Endothelial cell of umbilical vein (primary cell): ENCODE results near the gene DIP2C. TPM values are rescaled to one million over a fixed set of nuclear protein-coding genes. Genes with fewer than 3 reads are reported as not detected.

Source experiments
- BruUV-seq: library from RNA; stranded (reverse); fragments of 400-500 nt; replicated peaks from 2 replicates; lab custom pipeline; 2021; lab: Mats Ljungman, UMichigan
- CTCF ChIA-PET: fragments of 300-600, 350-600 bp; sonication (Branson Sonifier 250); formaldehyde crosslinking; loops from one replicate; lab custom pipeline; 2021; ENCODE audit warnings: antibody characterized with exemption, inconsistent platforms; lab: Charles Lee
- POLR2A ChIA-PET: fragments of 300-600, 350-600 bp; sonication (Branson Sonifier 250); formaldehyde crosslinking; loops from one replicate; lab custom pipeline; 2021; ENCODE audit warnings: antibody characterized with exemption, inconsistent platforms; lab: Charles Lee
- DNase-seq: peaks from one replicate; pipeline ENCODE4 v3.0.0-alpha.2; 2011; ENCODE audit warnings: low read depth, low spot score
- FAIRE-seq: peaks from 2 replicates; lab custom pipeline; 2011; peaks lifted over from hg19 to GRCh38; lab: Jason Lieb, UNC
- H2AFZ ChIP-seq: 2 replicates; pipeline ENCODE4 v1.6.0; 2012; ENCODE audit warnings: low read depth, low read length, control low read depth, inconsistent platforms
- H3K27ac ChIP-seq: 2 replicates; pipeline ENCODE4 v1.5.1; 2011; ENCODE audit warnings: low read depth, mild to moderate bottlenecking, control low read depth, low read length, moderate library complexity; ENCODE audit not compliant: insufficient read depth
- H3K27me3 ChIP-seq, 2 experiments: 2 replicates each; pipeline versions ENCODE4 v1.6.0 to v1.6.1; 2011; ENCODE audit warnings: low read length in 2 of 2, mixed read lengths in 1 of 2; ENCODE audit not compliant: control insufficient read depth in 2 of 2, insufficient read depth in 2 of 2
- H3K36me3 ChIP-seq, 2 experiments: 2 replicates in 1 of 2; 3 replicates in 1 of 2; pipeline ENCODE4 v1.5.1; 2011; ENCODE audit warnings: low read length in 2 of 2, mild to moderate bottlenecking in 1 of 2, moderate library complexity in 1 of 2; ENCODE audit not compliant: control insufficient read depth in 2 of 2, insufficient read depth in 2 of 2; ENCODE audit errors: extremely low read depth in 1 of 2
- H3K4me1 ChIP-seq: 3 replicates; pipeline ENCODE4 v1.5.1; 2011; ENCODE audit warnings: mild to moderate bottlenecking, low read length; ENCODE audit not compliant: control insufficient read depth, insufficient read depth; ENCODE audit errors: extremely low read depth
- H3K4me2 ChIP-seq: 2 replicates; pipeline ENCODE4 v1.6.1; 2011; ENCODE audit warnings: low read length, control low read depth, mixed read lengths; ENCODE audit not compliant: insufficient read depth
- H3K4me3 ChIP-seq, 3 experiments: fragments of 200-600 bp in 1 of 3; sonication (generic), shearing (Covaris generic) in 1 of 3; replicated peaks in 1 of 3; 2 replicates each; pipeline ENCODE4 v1.5.1; 2011 to 2016; ENCODE audit warnings: control low read depth in 3 of 3, low read length in 3 of 3, mild to moderate bottlenecking in 2 of 3, inconsistent platforms in 1 of 3, low read depth in 1 of 3, moderate library complexity in 1 of 3; ENCODE audit not compliant: insufficient read depth in 1 of 3
- H3K79me2 ChIP-seq: 2 replicates; pipeline ENCODE4 v1.6.0; 2012; ENCODE audit warnings: low read length, inconsistent platforms; ENCODE audit not compliant: control insufficient read depth, insufficient read depth
- H3K9ac ChIP-seq: replicated peaks from 2 replicates; pipeline ENCODE3; 2011; ENCODE audit warnings: low read length, control low read depth; ENCODE audit not compliant: insufficient read depth; ENCODE audit errors: extremely low read depth
- H3K9me1 ChIP-seq: replicated peaks from 3 replicates; pipeline ENCODE4 v1.6.0; 2011; ENCODE audit warnings: mild to moderate bottlenecking, low read length; ENCODE audit not compliant: control insufficient read depth, insufficient read depth; ENCODE audit errors: extremely low read depth
- H3K9me3 ChIP-seq: replicated peaks from 2 replicates; pipeline ENCODE4 v1.5.1; 2012; ENCODE audit warnings: low read length, inconsistent platforms; ENCODE audit not compliant: control insufficient read depth, insufficient read depth
- H4K20me1 ChIP-seq: replicated peaks from 2 replicates; pipeline ENCODE3; 2011; ENCODE audit warnings: mild to moderate bottlenecking, low read length; ENCODE audit not compliant: control insufficient read depth, insufficient read depth; ENCODE audit errors: extremely low read depth
- EZH2 ChIP-seq: IDR thresholded peaks from 2 replicates; pipeline ENCODE4 v1.6.1; 2012; ENCODE audit warnings: borderline replicate concordance, low read depth, mild to moderate bottlenecking, moderate library complexity, low read length, inconsistent platforms; ENCODE audit not compliant: severe bottlenecking
- FOS ChIP-seq: IDR thresholded peaks from 2 replicates; pipeline ENCODE4 v1.6.1; 2011; ENCODE audit warnings: mild to moderate bottlenecking, low read length, moderate library complexity, borderline replicate concordance; ENCODE audit not compliant: insufficient read depth
- GATA2 ChIP-seq: IDR thresholded peaks from 2 replicates; pipeline ENCODE4 v1.7.0; 2011; ENCODE audit warnings: low read depth, mild to moderate bottlenecking, moderate library complexity, mixed read lengths, low read length; ENCODE audit not compliant: insufficient read length, insufficient read depth
- JUN ChIP-seq: IDR thresholded peaks from 2 replicates; pipeline ENCODE4 v1.6.1; 2011; ENCODE audit warnings: borderline replicate concordance, low read depth; ENCODE audit not compliant: insufficient read length, insufficient read depth
- MYC ChIP-seq: IDR thresholded peaks from one replicate; pipeline ENCODE4 v1.6.1; 2011; ENCODE audit warnings: mild to moderate bottlenecking, low read depth, low read length
- POLR2A ChIP-seq: IDR thresholded peaks from 2 replicates; pipeline ENCODE4 v1.6.1; 2012; ENCODE audit warnings: low read depth, mild to moderate bottlenecking, control low read depth, low read length
- POLR2AphosphoS5 ChIP-seq: IDR thresholded peaks from 2 replicates; pipeline ENCODE4 v1.6.1; 2012; ENCODE audit warnings: low read depth, mild to moderate bottlenecking, control low read depth, low read length, moderate library complexity; ENCODE audit not compliant: insufficient read depth
- dilution Hi-C: fragments of 300-500 bp; cut with MboI; formaldehyde crosslinking; loops from one replicate; pipeline ENCODE4 v1.15.0; 2019; ENCODE audit warnings: low sequenced_read_pairs; ENCODE audit not compliant: extremely low pct_ligation_motif_present
- intact Hi-C: fragments of 100-400 bp; cut with micrococcal nuclease; formaldehyde crosslinking; loops from one replicate; pipeline ENCODE4 v1.10.0; 2022
- polyA plus RNA-seq, 4 experiments: library from polyadenylated mRNA; depleted of rRNA in 3 of 4; stranded (reverse) in 3 of 4; unstranded in 1 of 4; fragments of >200 nt; gene quantifications; 2 replicates each; pipeline versions ENCODE4 v1.2.1 to v1.2.3, GENCODE V29; 2011 to 2012; ENCODE audit warnings: missing spikeins in 1 of 4
- total RNA-seq: library from RNA; stranded (reverse); gene quantifications from 2 replicates; pipeline ENCODE4 v1.2.3, GENCODE V29; 2021
- TF ChIP-seq, protein P1 (sequence below), 2 donors: IDR thresholded peaks; 1 replicate in 1 of 2; 2 replicates in 1 of 2; pipeline ENCODE4 v1.5.1; 2011; ENCODE audit warnings: low read length in 2 of 2, mild to moderate bottlenecking in 2 of 2, moderate library complexity in 2 of 2, control low read depth in 1 of 2, inconsistent platforms in 1 of 2, low read depth in 1 of 2; ENCODE audit not compliant: insufficient read depth in 1 of 2; ENCODE audit errors: extremely low read depth in 1 of 2
- TF ChIP-seq, protein P2 (sequence below): IDR thresholded peaks from 2 replicates; pipeline ENCODE4 v1.6.1; 2011; ENCODE audit not compliant: insufficient read depth, insufficient read length

DIP2C gene
- total and polyA plus RNA-seq, 2 donors (not counting 3 experiments of a cell fraction or from before 2014, with no cell fraction given): 3.6 to 10.7 TPM

GRCh38 chr10:370449-370825 is 319.0 kb downstream of the DIP2C start:
- no peak for DNase-seq
- Histone ChIP-seq H3K27me3 (no peaks in the 10 kb centered on the region), H3K27ac (no peak overlapping the region), H3K9ac (no peak overlapping the region), H3K9me1 (no peaks in the 10 kb centered on the region), H3K4me2 (no peak overlapping the region), H4K20me1 (no peaks in the 10 kb centered on the region), H3K4me3 (no peak overlapping the region), H2AFZ (no peak overlapping the region), H3K79me2 (no peaks in the 10 kb centered on the region), H3K36me3 (peaks cover 0 to 2% of the 10 kb centered on the region in 2 experiments), H3K4me1 (no peaks in the 10 kb centered on the region), H3K9me3 (no peaks in the 10 kb centered on the region)
- intact Hi-C loops (no loop called here), dilution Hi-C loops (no loop called here)
- no TSS peak for BruUV-seq
- ChIA-PET POLR2A (no interaction called here), CTCF (no interaction called here)
- TF ChIP-seq EZH2 (no peak), POLR2A (no peak), POLR2AphosphoS5 (no peak), GATA2 (no peak), JUN (no peak), FOS (no peak), MYC (no peak)
- TF ChIP-seq, protein P1, sequence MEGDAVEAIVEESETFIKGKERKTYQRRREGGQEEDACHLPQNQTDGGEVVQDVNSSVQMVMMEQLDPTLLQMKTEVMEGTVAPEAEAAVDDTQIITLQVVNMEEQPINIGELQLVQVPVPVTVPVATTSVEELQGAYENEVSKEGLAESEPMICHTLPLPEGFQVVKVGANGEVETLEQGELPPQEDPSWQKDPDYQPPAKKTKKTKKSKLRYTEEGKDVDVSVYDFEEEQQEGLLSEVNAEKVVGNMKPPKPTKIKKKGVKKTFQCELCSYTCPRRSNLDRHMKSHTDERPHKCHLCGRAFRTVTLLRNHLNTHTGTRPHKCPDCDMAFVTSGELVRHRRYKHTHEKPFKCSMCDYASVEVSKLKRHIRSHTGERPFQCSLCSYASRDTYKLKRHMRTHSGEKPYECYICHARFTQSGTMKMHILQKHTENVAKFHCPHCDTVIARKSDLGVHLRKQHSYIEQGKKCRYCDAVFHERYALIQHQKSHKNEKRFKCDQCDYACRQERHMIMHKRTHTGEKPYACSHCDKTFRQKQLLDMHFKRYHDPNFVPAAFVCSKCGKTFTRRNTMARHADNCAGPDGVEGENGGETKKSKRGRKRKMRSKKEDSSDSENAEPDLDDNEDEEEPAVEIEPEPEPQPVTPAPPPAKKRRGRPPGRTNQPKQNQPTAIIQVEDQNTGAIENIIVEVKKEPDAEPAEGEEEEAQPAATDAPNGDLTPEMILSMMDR (IDR thresholded peaks at IDR 0.05; ENCODE audit: extremely low read depth in 1 of 2, insufficient read depth in 1 of 2, low read depth in 1 of 2, low read length in 2 of 2): no peak
- TF ChIP-seq, protein P2, sequence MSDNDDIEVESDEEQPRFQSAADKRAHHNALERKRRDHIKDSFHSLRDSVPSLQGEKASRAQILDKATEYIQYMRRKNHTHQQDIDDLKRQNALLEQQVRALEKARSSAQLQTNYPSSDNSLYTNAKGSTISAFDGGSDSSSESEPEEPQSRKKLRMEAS: no peak
- FAIRE-seq: no peak
